Mesenchymal stem cell (in vitro differentiated cells and primary cell): ENCODE data around the gene SLC35F3.

Experiments used
- DNase-seq: peaks from one replicate; pipeline ENCODE4 v3.0.0-alpha.2; 2013
- H2AFZ ChIP-seq: one replicate; pipeline ENCODE4 v1.6.1; 2013; ENCODE audit warnings: low read depth, mild to moderate bottlenecking, control low read depth, inconsistent platforms, low read length, moderate library complexity
- H2AK5ac ChIP-seq: 2 replicates; pipeline ENCODE4 v1.6.1; 2013; ENCODE audit warnings: low read length, moderate library complexity, mild to moderate bottlenecking, inconsistent platforms; ENCODE audit not compliant: severe bottlenecking
- H2BK120ac ChIP-seq: one replicate; pipeline ENCODE4 v1.6.1; 2013; ENCODE audit warnings: low read depth, mild to moderate bottlenecking, inconsistent platforms, low read length, moderate library complexity
- H2BK12ac ChIP-seq, 2 experiments: one replicate each; pipeline ENCODE4 v1.6.1; 2013; ENCODE audit warnings: inconsistent platforms in 2 of 2, low read length in 2 of 2, mild to moderate bottlenecking in 2 of 2, moderate library complexity in 2 of 2, control low read depth in 1 of 2
- H2BK15ac ChIP-seq: one replicate; pipeline ENCODE4 v1.6.1; 2013; ENCODE audit warnings: mild to moderate bottlenecking, low read depth, inconsistent platforms; ENCODE audit not compliant: poor library complexity, severe bottlenecking
- H2BK5ac ChIP-seq: 2 replicates; pipeline ENCODE4 v1.6.1; 2013; ENCODE audit warnings: low read depth, mild to moderate bottlenecking, low read length, control low read depth, inconsistent platforms; ENCODE audit not compliant: poor library complexity, severe bottlenecking
- H3K14ac ChIP-seq, 2 experiments: one replicate each; pipeline ENCODE4 v1.6.1; 2013; ENCODE audit warnings: inconsistent platforms in 2 of 2, low read length in 2 of 2, control low read depth in 1 of 2, mild to moderate bottlenecking in 1 of 2, moderate library complexity in 1 of 2
- H3K18ac ChIP-seq, 2 experiments: one replicate each; pipeline ENCODE4 v1.6.1; 2013; ENCODE audit warnings: inconsistent platforms in 2 of 2, low read length in 2 of 2, control low read depth in 1 of 2, low read depth in 1 of 2, mild to moderate bottlenecking in 1 of 2
- H3K23ac ChIP-seq, 2 experiments: one replicate each; pipeline ENCODE4 v1.6.1; 2013; ENCODE audit warnings: inconsistent platforms in 2 of 2, low read length in 2 of 2, mild to moderate bottlenecking in 2 of 2, moderate library complexity in 2 of 2, control low read depth in 1 of 2
- H3K27ac ChIP-seq: 2 replicates; pipeline ENCODE4 v1.5.1; 2013; ENCODE audit warnings: mild to moderate bottlenecking, moderate library complexity, low read length, control low read depth, inconsistent platforms; ENCODE audit not compliant: poor library complexity, severe bottlenecking
- H3K27me3 ChIP-seq, 2 experiments: 2 replicates each; pipeline versions ENCODE4 v1.6.1 to v1.7.0; 2013; ENCODE audit warnings: low read length in 2 of 2, mild to moderate bottlenecking in 2 of 2, moderate library complexity in 2 of 2, control low read depth in 1 of 2, inconsistent platforms in 1 of 2; ENCODE audit not compliant: control insufficient read depth in 1 of 2, insufficient read depth in 1 of 2
- H3K36me3 ChIP-seq, 2 experiments: 2 replicates each; pipeline versions ENCODE4 v1.6.1 to v1.7.0; 2013; ENCODE audit warnings: low read length in 2 of 2, control low read depth in 1 of 2, inconsistent platforms in 1 of 2, low read depth in 1 of 2, mild to moderate bottlenecking in 1 of 2; ENCODE audit not compliant: insufficient read depth in 2 of 2, control insufficient read depth in 1 of 2
- H3K4ac ChIP-seq, 2 experiments: one replicate each; pipeline ENCODE4 v1.6.1; 2013; ENCODE audit warnings: inconsistent platforms in 2 of 2, low read length in 2 of 2, mild to moderate bottlenecking in 2 of 2, moderate library complexity in 2 of 2, control low read depth in 1 of 2, low read depth in 1 of 2
- H3K4me1 ChIP-seq: 2 replicates; pipeline ENCODE4 v1.6.1; 2013; ENCODE audit warnings: low read depth, low read length, control low read depth; ENCODE audit not compliant: control insufficient read depth, insufficient read depth
- H3K4me2 ChIP-seq: 2 replicates; pipeline ENCODE4 v1.6.1; 2013; ENCODE audit warnings: low read length, mild to moderate bottlenecking, inconsistent platforms; ENCODE audit not compliant: poor library complexity, severe bottlenecking
- H3K4me3 ChIP-seq, 2 experiments: 2 replicates each; pipeline versions ENCODE4 v1.5.1 to v1.7.0; 2013; ENCODE audit warnings: low read length in 2 of 2, mild to moderate bottlenecking in 2 of 2, control low read depth in 1 of 2, low read depth in 1 of 2; ENCODE audit not compliant: insufficient read depth in 1 of 2
- H3K79me1 ChIP-seq: replicated peaks from 2 replicates; pipeline ENCODE4 v1.6.1; 2013; ENCODE audit warnings: mild to moderate bottlenecking, control low read depth, low read length, inconsistent platforms; ENCODE audit not compliant: poor library complexity, severe bottlenecking
- H3K9ac ChIP-seq: 2 replicates; pipeline ENCODE4 v1.7.0; 2013; ENCODE audit warnings: mild to moderate bottlenecking, low read length, moderate library complexity
- H3K9me3 ChIP-seq: 2 replicates; pipeline ENCODE4 v1.7.0; 2013; ENCODE audit warnings: mild to moderate bottlenecking, low read length; ENCODE audit not compliant: control insufficient read depth
- H4K8ac ChIP-seq: one replicate; pipeline ENCODE4 v1.6.1; 2013; ENCODE audit warnings: inconsistent platforms, mild to moderate bottlenecking, low read length, moderate library complexity
- H4K91ac ChIP-seq: one replicate; pipeline ENCODE4 v1.6.1; 2013; ENCODE audit warnings: mild to moderate bottlenecking, low read length, inconsistent platforms
- WGBS: methylation state at CpG from one replicate; pipeline ENCODE4 v1.1.7; 2013; ENCODE audit warnings: mixed read lengths; 5-methylcytosine and 5-hydroxymethylcytosine counted together

SLC35F3 gene

GRCh38 chr1:234007684-234008083, 103.2 kb downstream of the SLC35F3 start:
- 52% methylated on average over 1 of the region's 1 CpG for WGBS
- no peak for DNase-seq
- Histone ChIP-seq H3K9ac (no peak overlapping the region), H2BK5ac (no peak overlapping the region), H2BK15ac (no peak overlapping the region), H3K9me3 (peaks cover 10% of the 10 kb centered on the region), H4K91ac (no peak overlapping the region), H3K36me3 (no peaks in the 10 kb centered on the region), H2AK5ac (no peak overlapping the region), H2BK120ac (no peak overlapping the region), H3K79me1 (no peaks in the 10 kb centered on the region), H4K8ac (no peak overlapping the region), H2BK12ac (no peak overlapping the region), H3K14ac (no peak overlapping the region), H3K18ac (no peak overlapping the region), H3K4me1 (no peaks in the 10 kb centered on the region), H3K23ac (no peak overlapping the region), H2AFZ (no peak overlapping the region), H3K27me3 (no peaks in the 10 kb centered on the region), H3K4me3 (no peak overlapping the region), H3K4ac (no peak overlapping the region), H3K4me2 (no peak overlapping the region), H3K27ac (no peak overlapping the region)

- H2BK12ac ChIP-seq: no peak overlapping the region
- H3K27ac ChIP-seq: no peak overlapping the region
These were observed 104.1 kb downstream of the SLC35F3 start for GRCh38 chr1:234008591-234008990.

GRCh38 chr1:234009668-234010067, 105.2 kb downstream of the SLC35F3 start:
- Histone ChIP-seq H3K79me1 (no peaks in the 10 kb centered on the region), H3K4me3 (no peak overlapping the region), H2BK120ac (no peak overlapping the region), H3K4me2 (no peak overlapping the region), H3K14ac (no peak overlapping the region), H3K27me3 (no peaks in the 10 kb centered on the region), H2BK5ac (no peak overlapping the region), H2AFZ (no peak overlapping the region), H4K91ac (no peak overlapping the region), H3K36me3 (no peaks in the 10 kb centered on the region), H3K18ac (no peak overlapping the region), H4K8ac (no peak overlapping the region), H2AK5ac (no peak overlapping the region), H2BK12ac (no peak overlapping the region), H2BK15ac (no peak overlapping the region), H3K4me1 (no peaks in the 10 kb centered on the region), H3K9me3 (peaks cover 10% of the 10 kb centered on the region), H3K27ac (no peak overlapping the region), H3K23ac (no peak overlapping the region), H3K9ac (no peak overlapping the region), H3K4ac (no peak overlapping the region)
- DNase-seq: no peak
- no CpG with 5 or more reads among the region's 1 CpG for WGBS

More at GRCh38 chr1:234008591-234008990, 104.1 kb downstream of the SLC35F3 start:
- no peak overlapping the region for H3K9ac ChIP-seq
- no peak overlapping the region for H2AK5ac ChIP-seq
- H4K91ac ChIP-seq: no peak overlapping the region
- H3K4me3 ChIP-seq: no peak overlapping the region
- no peaks in the 10 kb centered on the region for H3K36me3 ChIP-seq
- no peak overlapping the region for H2BK120ac ChIP-seq
- no peaks in the 10 kb centered on the region for H3K27me3 ChIP-seq
- no peaks in the 10 kb centered on the region for H3K79me1 ChIP-seq
- no peak overlapping the region for H2BK15ac ChIP-seq
- no peak overlapping the region for H3K4ac ChIP-seq
- H3K14ac ChIP-seq: no peak overlapping the region
- peaks cover 10% of the 10 kb centered on the region for H3K9me3 ChIP-seq
- H3K18ac ChIP-seq: no peak overlapping the region
- H3K4me1 ChIP-seq: no peaks in the 10 kb centered on the region
- no peak overlapping the region for H3K23ac ChIP-seq
- no peak overlapping the region for H3K4me2 ChIP-seq
- no peak for DNase-seq
- no peak overlapping the region for H2BK5ac ChIP-seq
- H2AFZ ChIP-seq: no peak overlapping the region
- H4K8ac ChIP-seq: no peak overlapping the region

- no peak for DNase-seq
- H3K18ac ChIP-seq: no peak overlapping the region
- no peak overlapping the region for H3K4me3 ChIP-seq
- H3K36me3 ChIP-seq: no peaks in the 10 kb centered on the region
- no peak overlapping the region for H2AFZ ChIP-seq
- no peaks in the 10 kb centered on the region for H3K4me1 ChIP-seq
- no peak overlapping the region for H3K4me2 ChIP-seq
- no peak overlapping the region for H2BK120ac ChIP-seq
- H2BK12ac ChIP-seq: no peak overlapping the region
- no peak overlapping the region for H3K14ac ChIP-seq
- H4K91ac ChIP-seq: no peak overlapping the region
- no peaks in the 10 kb centered on the region for H3K79me1 ChIP-seq
- H2BK5ac ChIP-seq: no peak overlapping the region
- H3K27ac ChIP-seq: no peak overlapping the region
- no peak overlapping the region for H2AK5ac ChIP-seq
- no CpG with 5 or more reads among the region's 3 CpGs for WGBS
- no peaks in the 10 kb centered on the region for H3K27me3 ChIP-seq
- no peak overlapping the region for H4K8ac ChIP-seq
- H3K23ac ChIP-seq: no peak overlapping the region
- H3K9ac ChIP-seq: no peak overlapping the region
- H3K9me3 ChIP-seq: peaks cover 2% of the 10 kb centered on the region
- no peak overlapping the region for H2BK15ac ChIP-seq
- H3K4ac ChIP-seq: no peak overlapping the region
These were observed 109.7 kb downstream of the SLC35F3 start for GRCh38 chr1:234014208-234014607.
